Measurements from ENCODE around the gene PLXDC2. TPM values are rescaled to one million over a fixed set of nuclear protein-coding genes. Genes with fewer than 3 reads are reported as not detected.

PLXDC2 gene
- total RNA-seq, 6 donors from 2014 or later, result 39.0 to 129 (median 68.0) TPM

GRCh38 chr10:20287586-20287985, 471.4 kb downstream of the PLXDC2 start:
- H3K4me1 ChIP-seq, result no peaks in the 10 kb centered on the region
- ATAC-seq (ENCODE audit: low FRiP score in 2 of 2) (no peak), DNase-seq (no peak)
- H3K4me3 ChIP-seq, result no peak overlapping the region
- no peaks in the 10 kb centered on the region for H3K36me3 ChIP-seq
- no peak overlapping the region for H3K27ac ChIP-seq
- no peaks in the 10 kb centered on the region for H3K9me3 ChIP-seq
- TF ChIP-seq EP300 (IDR thresholded peaks at IDR 0.05) (no peak), CTCF (IDR thresholded peaks at IDR 0.05) (no peak), POLR2AphosphoS5 (IDR thresholded peaks at IDR 0.05) (no peak), POLR2A (IDR thresholded peaks at IDR 0.05) (no peak)
- 70 to 75% methylated on average over 5 of the region's 5 CpGs for WGBS, 2 donors
- no peaks in the 10 kb centered on the region for H3K27me3 ChIP-seq

- H3K9me3 ChIP-seq, result no peaks in the 10 kb centered on the region
- no peaks in the 10 kb centered on the region for H3K36me3 ChIP-seq
- no peaks in the 10 kb centered on the region for H3K27me3 ChIP-seq
- ATAC-seq (ENCODE audit: low FRiP score in 2 of 2), result no peak
- no peak overlapping the region for H3K27ac ChIP-seq
- no peak for DNase-seq
- no peak overlapping the region for H3K4me3 ChIP-seq
- no peaks in the 10 kb centered on the region for H3K4me1 ChIP-seq
- 73 to 77% methylated on average over 6 of the region's 6 CpGs for WGBS, 2 donors
- TF ChIP-seq POLR2AphosphoS5 (IDR thresholded peaks at IDR 0.05), result no peak
- no peak for TF ChIP-seq CTCF (IDR thresholded peaks at IDR 0.05)
- TF ChIP-seq POLR2A (IDR thresholded peaks at IDR 0.05), result no peak
- no peak for TF ChIP-seq EP300 (IDR thresholded peaks at IDR 0.05)
Measured at GRCh38 chr10:20288060-20288459, 471.8 kb downstream of the PLXDC2 start.

- Histone ChIP-seq H3K4me3 (no peak overlapping the region), H3K4me1 (no peaks in the 10 kb centered on the region), H3K27me3 (no peaks in the 10 kb centered on the region), H3K36me3 (no peaks in the 10 kb centered on the region), H3K27ac (no peak overlapping the region), H3K9me3 (no peaks in the 10 kb centered on the region)
- TF ChIP-seq CTCF (IDR thresholded peaks at IDR 0.05) (no peak), POLR2AphosphoS5 (IDR thresholded peaks at IDR 0.05) (no peak), EP300 (IDR thresholded peaks at IDR 0.05) (no peak), POLR2A (IDR thresholded peaks at IDR 0.05) (no peak)
- no peak for ATAC-seq (ENCODE audit: low FRiP score in 2 of 2)
- WGBS, 2 donors, result 72 to 77% methylated on average over 6 of the region's 6 CpGs
- DNase-seq, result no peak
Measured at GRCh38 chr10:20289070-20289828, 473.0 kb downstream of the PLXDC2 start.

- no peak for TF ChIP-seq EP300 (IDR thresholded peaks at IDR 0.05)
- TF ChIP-seq CTCF (IDR thresholded peaks at IDR 0.05), result no peak
- TF ChIP-seq POLR2A (IDR thresholded peaks at IDR 0.05), result no peak
- no peak for TF ChIP-seq POLR2AphosphoS5 (IDR thresholded peaks at IDR 0.05)
- H3K9me3 ChIP-seq, result peaks cover 0 to 6% (median 0%) of the 10 kb centered on the region in 4 donors
- H3K4me1 ChIP-seq, result no peaks in the 10 kb centered on the region
- no peak for ATAC-seq (ENCODE audit: low FRiP score in 2 of 2)
- H3K36me3 ChIP-seq, result no peaks in the 10 kb centered on the region
- DNase-seq, result no peak
- WGBS, 2 donors, result 62 to 88% methylated on average over 2 of the region's 2 CpGs
- no peak overlapping the region for H3K27ac ChIP-seq
- no peaks in the 10 kb centered on the region for H3K27me3 ChIP-seq
- no peak overlapping the region for H3K4me3 ChIP-seq
Measured at GRCh38 chr10:20298417-20298816, 482.2 kb downstream of the PLXDC2 start.
